HG03039 (cell line): Measurements from ENCODE around the gene DNAH14.

ENCODE experiments used
- ATAC-seq: cut with Tn5 transposase; IDR thresholded peaks from one replicate; pipeline ENCODE4 v1.9.1; 2021; ENCODE audit warnings: mild to moderate bottlenecking, moderate library complexity; ENCODE audit not compliant: unreplicated experiment

DNAH14 gene

GRCh38 chr1:225424562-225425200 is 495.2 kb downstream of the DNAH14 start:
- no peak for ATAC-seq

- ATAC-seq: no peak
Measured at GRCh38 chr1:225425201-225425786, 495.8 kb downstream of the DNAH14 start.

- ATAC-seq: no peak
Measured at GRCh38 chr1:225426395-225427234, 497.1 kb downstream of the DNAH14 start.

GRCh38 chr1:225427235-225428067 is 498.0 kb downstream of the DNAH14 start, which contains the start of gene LBR:
Gene LBR, minus strand, starts transcription at chr1:225428038. Its CDS starts 3,963 bp downstream, at chr1:225424075.
- ATAC-seq: peak; percentile 9

GRCh38 chr1:225428068-225428880 is 498.8 kb downstream of the DNAH14 start:
- ATAC-seq: peak; percentile 91

GRCh38 chr1:225428881-225429455 is 499.5 kb downstream of the DNAH14 start:
- no peak for ATAC-seq

- no peak for ATAC-seq
Measured at GRCh38 chr1:225430301-225430700, 500.8 kb downstream of the DNAH14 start.

GRCh38 chr1:225431081-225431863 is 501.8 kb downstream of the DNAH14 start:
- no peak for ATAC-seq

GRCh38 chr1:225434046-225434445 is 504.6 kb downstream of the DNAH14 start:
- ATAC-seq: no peak

- no peak for ATAC-seq
Measured at GRCh38 chr1:225435076-225435475, 505.6 kb downstream of the DNAH14 start.

- peak; percentile 23 for ATAC-seq
Measured at GRCh38 chr1:225435487-225435886, 506.0 kb downstream of the DNAH14 start.

- ATAC-seq: peak; percentile 49
Measured at GRCh38 chr1:225435957-225436392, 506.5 kb downstream of the DNAH14 start.

GRCh38 chr1:225437710-225438437 is 508.4 kb downstream of the DNAH14 start:
- ATAC-seq: no peak

- ATAC-seq: no peak
Measured at GRCh38 chr1:225440380-225441221, 511.1 kb downstream of the DNAH14 start.

GRCh38 chr1:225441314-225442122 is 512.0 kb downstream of the DNAH14 start:
- no peak for ATAC-seq

- no peak for ATAC-seq
Measured at GRCh38 chr1:225442123-225442505, 512.6 kb downstream of the DNAH14 start.
